HUES48 (cell line): ENCODE measurements around the gene ZFHX3.

ENCODE experiments used
- H3K27ac ChIP-seq: one replicate; pipeline ENCODE4 v1.7.0; 2013; ENCODE audit warnings: low read depth, low read length, inconsistent platforms
- H3K27me3 ChIP-seq: 2 replicates; pipeline ENCODE4 v1.6.1; 2013; ENCODE audit warnings: mild to moderate bottlenecking, low read length; ENCODE audit not compliant: control insufficient read depth, insufficient read depth
- H3K36me3 ChIP-seq: 2 replicates; pipeline ENCODE4 v1.6.1; 2013; ENCODE audit warnings: low read length; ENCODE audit not compliant: control insufficient read depth, insufficient read depth
- H3K4me1 ChIP-seq: 2 replicates; pipeline ENCODE4 v1.6.1; 2013; ENCODE audit warnings: mild to moderate bottlenecking, low read length; ENCODE audit not compliant: control insufficient read depth, insufficient read depth
- H3K4me3 ChIP-seq: 2 replicates; pipeline ENCODE4 v1.5.1; 2013; ENCODE audit warnings: mild to moderate bottlenecking, low read depth, low read length
- H3K9ac ChIP-seq: 2 replicates; pipeline ENCODE4 v1.6.1; 2013; ENCODE audit warnings: mild to moderate bottlenecking, low read depth, low read length, moderate library complexity
- H3K9me3 ChIP-seq: 2 replicates; pipeline ENCODE4 v1.6.1; 2013; ENCODE audit warnings: low read length; ENCODE audit not compliant: control insufficient read depth, insufficient read depth

The ZFHX3 gene

GRCh38 chr16:73047536-73048291, at the start of gene ZFHX3:
Gene ZFHX3 (minus strand): TSS chr16:73048128. CDS start chr16:72960145, 87,983 bp downstream.
- Histone ChIP-seq H3K9ac (no peak within 1 kb of the TSS), H3K27ac (peak within 1 kb of the TSS; percentile 30), H3K4me3 (peak within 1 kb of the TSS; percentile 67), H3K36me3 (no peaks in the 10 kb centered on the region), H3K9me3 (no peaks in the 10 kb centered on the region), H3K4me1 (peaks cover 76% of the 10 kb centered on the region), H3K27me3 (peaks cover 97% of the 10 kb centered on the region)

- Histone ChIP-seq H3K4me3 (no peak overlapping the region), H3K27ac (no peak overlapping the region), H3K9ac (no peak overlapping the region)
Measured at GRCh38 chr16:73096510-73096909, 48.6 kb upstream of the ZFHX3 start.

DNA sequence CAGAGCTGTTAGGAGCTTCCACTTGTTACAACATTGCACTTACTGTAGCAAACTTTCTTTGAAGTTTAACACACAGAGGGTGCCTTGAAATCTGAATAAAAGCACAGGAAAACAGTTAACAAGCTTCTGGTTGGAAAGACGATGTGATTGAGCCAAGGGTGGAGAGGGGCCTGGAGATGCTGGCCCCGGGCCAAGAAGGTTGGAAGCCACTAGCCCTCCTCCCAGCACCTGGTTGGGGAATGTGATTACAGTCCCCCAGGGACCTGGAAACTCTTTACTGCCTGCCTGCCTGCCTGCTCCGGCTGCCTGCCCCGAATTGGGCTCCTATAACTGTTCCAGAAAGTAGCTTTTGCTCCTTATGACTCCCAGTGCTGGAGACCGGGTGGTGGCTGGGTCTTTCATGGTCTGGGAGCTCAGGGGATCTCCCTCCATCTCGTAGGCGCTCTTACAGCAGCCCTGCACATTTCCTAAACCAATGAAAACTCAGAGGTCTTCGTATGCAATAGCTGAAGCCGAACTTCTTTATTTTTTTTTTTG, 48.0 kb upstream of the ZFHX3 start:
- Histone ChIP-seq H3K9ac (no peak overlapping the region), H3K36me3 (no peaks in the 10 kb centered on the region), H3K9me3 (no peaks in the 10 kb centered on the region), H3K4me1 (no peaks in the 10 kb centered on the region), H3K27me3 (no peaks in the 10 kb centered on the region), H3K27ac (no peak overlapping the region), H3K4me3 (no peak overlapping the region)

More at GRCh38 chr16:73096510-73096909, 48.6 kb upstream of the ZFHX3 start:
- Histone ChIP-seq H3K9me3 (no peaks in the 10 kb centered on the region), H3K27me3 (no peaks in the 10 kb centered on the region), H3K4me1 (no peaks in the 10 kb centered on the region), H3K36me3 (no peaks in the 10 kb centered on the region)

GRCh38 chr16:73095142-73095820, 47.4 kb upstream of the ZFHX3 start:
- Histone ChIP-seq H3K36me3 (no peaks in the 10 kb centered on the region), H3K27ac (no peak overlapping the region), H3K4me1 (no peaks in the 10 kb centered on the region), H3K9ac (no peak overlapping the region), H3K4me3 (no peak overlapping the region), H3K9me3 (no peaks in the 10 kb centered on the region), H3K27me3 (no peaks in the 10 kb centered on the region)

- Histone ChIP-seq H3K4me1 (no peaks in the 10 kb centered on the region), H3K9me3 (no peaks in the 10 kb centered on the region), H3K4me3 (no peak overlapping the region), H3K9ac (no peak overlapping the region), H3K36me3 (no peaks in the 10 kb centered on the region), H3K27ac (no peak overlapping the region), H3K27me3 (no peaks in the 10 kb centered on the region)
Measured at GRCh38 chr16:73094371-73094770, 46.4 kb upstream of the ZFHX3 start.

- Histone ChIP-seq H3K27ac (no peak overlapping the region), H3K27me3 (no peaks in the 10 kb centered on the region), H3K4me1 (no peaks in the 10 kb centered on the region), H3K9me3 (no peaks in the 10 kb centered on the region), H3K9ac (no peak overlapping the region), H3K36me3 (no peaks in the 10 kb centered on the region), H3K4me3 (no peak overlapping the region)
Measured at GRCh38 chr16:73093146-73094144, 45.5 kb upstream of the ZFHX3 start.

DNA sequence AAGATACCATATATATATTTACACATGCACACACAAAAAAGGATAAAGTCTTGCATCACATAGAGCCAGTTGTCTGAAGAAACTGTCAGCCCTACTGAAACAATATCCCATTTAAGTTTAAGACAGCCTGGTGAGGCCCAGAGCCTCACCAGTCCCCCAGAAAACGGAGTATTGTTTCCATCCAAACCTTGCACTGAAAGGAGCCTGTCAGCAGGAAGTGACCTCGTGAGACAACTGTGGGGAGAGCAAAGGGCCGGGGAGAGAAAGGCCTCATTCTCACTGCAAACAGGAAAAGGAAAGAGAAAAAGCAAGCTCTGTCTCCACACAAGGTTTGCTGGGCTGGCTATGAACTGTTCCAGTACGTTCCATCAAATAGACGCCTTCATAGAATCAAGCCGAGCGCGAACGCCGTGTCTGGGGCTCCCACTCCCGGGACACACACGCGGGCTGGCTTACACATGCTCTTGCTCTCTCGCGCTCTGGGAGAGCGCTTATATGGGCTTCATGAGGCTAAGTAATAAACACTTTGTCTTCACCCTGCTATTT, 44.4 kb upstream of the ZFHX3 start:
- H3K36me3 ChIP-seq = no peaks in the 10 kb centered on the region
- H3K9ac ChIP-seq = no peak overlapping the region
- no peaks in the 10 kb centered on the region for H3K4me1 ChIP-seq
- no peak overlapping the region for H3K27ac ChIP-seq
- no peak overlapping the region for H3K4me3 ChIP-seq
- H3K9me3 ChIP-seq = no peaks in the 10 kb centered on the region
- no peaks in the 10 kb centered on the region for H3K27me3 ChIP-seq

- no peaks in the 10 kb centered on the region for H3K27me3 ChIP-seq
- no peaks in the 10 kb centered on the region for H3K4me1 ChIP-seq
- H3K27ac ChIP-seq = no peak overlapping the region
- H3K4me3 ChIP-seq = no peak overlapping the region
- H3K9ac ChIP-seq = no peak overlapping the region
- H3K9me3 ChIP-seq = no peaks in the 10 kb centered on the region
- no peaks in the 10 kb centered on the region for H3K36me3 ChIP-seq
Measured at GRCh38 chr16:73091174-73091573, 43.2 kb upstream of the ZFHX3 start.

- Histone ChIP-seq H3K27ac (no peak overlapping the region), H3K27me3 (no peaks in the 10 kb centered on the region), H3K4me3 (no peak overlapping the region), H3K9me3 (no peaks in the 10 kb centered on the region), H3K36me3 (no peaks in the 10 kb centered on the region), H3K4me1 (no peaks in the 10 kb centered on the region), H3K9ac (no peak overlapping the region)
Measured at GRCh38 chr16:73089420-73089819, 41.5 kb upstream of the ZFHX3 start.

GRCh38 chr16:73086108-73086507, 38.2 kb upstream of the ZFHX3 start:
- no peaks in the 10 kb centered on the region for H3K36me3 ChIP-seq
- no peak overlapping the region for H3K27ac ChIP-seq
- H3K4me1 ChIP-seq = no peaks in the 10 kb centered on the region
- H3K4me3 ChIP-seq = no peak overlapping the region
- no peak overlapping the region for H3K9ac ChIP-seq
- H3K27me3 ChIP-seq = no peaks in the 10 kb centered on the region
- no peaks in the 10 kb centered on the region for H3K9me3 ChIP-seq
